B cell (primary cell): ENCODE data around the gene CSRP2. TPM values are rescaled to one million over a fixed set of nuclear protein-coding genes. Genes with fewer than 3 reads are reported as not detected.

Source experiments
- ATAC-seq: fragments of 200-7000 bp; cut with Tn5 transposase; one replicate; pipeline ENCODE4 v1.10.0; 2021; ENCODE audit warnings: low read depth, mild to moderate bottlenecking, moderate number of reproducible peaks, moderate library complexity
- CTCF ChIA-PET: fragments of 350-600 bp; sonication (Branson Sonifier 250); formaldehyde crosslinking; loops from one replicate; lab custom pipeline; 2021; ENCODE audit warnings: antibody characterized with exemption, inconsistent platforms; lab: Charles Lee
- POLR2A ChIA-PET: fragments of 350-600 bp; sonication (Branson Sonifier 250); formaldehyde crosslinking; loops from one replicate; lab custom pipeline; 2021; ENCODE audit warnings: antibody characterized with exemption; lab: Charles Lee
- DNase-seq: peaks from one replicate; pipeline ENCODE4 v3.0.0; 2013
- H2AFZ ChIP-seq: 2 replicates; pipeline ENCODE4 v1.6.1; 2012; ENCODE audit warnings: mild to moderate bottlenecking, low read depth, low read length; ENCODE audit not compliant: insufficient read depth, poor library complexity, severe bottlenecking
- H3K27ac ChIP-seq, 2 donors: 1 replicate in 1 of 2; 2 replicates in 1 of 2; pipeline ENCODE4 v1.5.1; 2012 to 2013; ENCODE audit warnings: low read length in 2 of 2, mild to moderate bottlenecking in 2 of 2, moderate library complexity in 1 of 2
- H3K27me3 ChIP-seq, 4 experiments: fragments of 200-600 bp in 1 of 4; sonication (generic) in 1 of 4; replicated peaks in 1 of 4; 1 replicate in 2 of 4; 2 replicates in 2 of 4; pipeline versions ENCODE4 v1.6.1 to v1.7.0; 2013 to 2016; ENCODE audit warnings: low read length in 3 of 4, mild to moderate bottlenecking in 2 of 4, mixed read lengths in 1 of 4, moderate library complexity in 1 of 4; ENCODE audit not compliant: insufficient read depth in 4 of 4, control insufficient read depth in 3 of 4; ENCODE audit errors: control extremely low read depth in 1 of 4
- H3K36me3 ChIP-seq, 2 experiments: replicated peaks in 1 of 2; 1 replicate in 1 of 2; 2 replicates in 1 of 2; pipeline versions ENCODE4 v1.6.1 to v1.7.1; 2013; ENCODE audit warnings: low read length in 1 of 2; ENCODE audit not compliant: insufficient read depth in 2 of 2, control insufficient read depth in 1 of 2; ENCODE audit errors: control extremely low read depth in 1 of 2, extremely low read depth in 1 of 2
- H3K4me1 ChIP-seq, 2 donors: fragments of 200-600 bp in 1 of 2; sonication (generic) in 1 of 2; 1 replicate in 1 of 2; 2 replicates in 1 of 2; pipeline versions ENCODE4 v1.5.1 to v1.6.1; 2013 to 2017; ENCODE audit warnings: low read length in 2 of 2; ENCODE audit not compliant: control insufficient read depth in 2 of 2, insufficient read depth in 2 of 2
- H3K4me2 ChIP-seq: replicated peaks from 2 replicates; pipeline ENCODE3; 2012; ENCODE audit warnings: mild to moderate bottlenecking, low read depth, low read length; ENCODE audit not compliant: poor library complexity, severe bottlenecking
- H3K4me3 ChIP-seq, 5 experiments: fragments of 200-600 bp in 1 of 5; sonication (generic) in 1 of 5; 1 replicate in 3 of 5; 2 replicates in 2 of 5; pipeline versions ENCODE4 v1.5.1 to v1.7.0; 2011 to 2016; ENCODE audit warnings: low read length in 4 of 5, mild to moderate bottlenecking in 4 of 5, low read depth in 2 of 5, control low read depth in 1 of 5, moderate library complexity in 1 of 5; ENCODE audit not compliant: insufficient read depth in 1 of 5; ENCODE audit errors: control extremely low read depth in 1 of 5, extremely low read depth in 1 of 5
- H3K79me2 ChIP-seq: fragments of 200-600 bp; sonication (generic); one replicate; pipeline ENCODE4 v1.6.0; 2016; ENCODE audit warnings: low read length; ENCODE audit not compliant: control insufficient read depth, insufficient read depth
- H3K9ac ChIP-seq: fragments of 200-600 bp; sonication (generic); 2 replicates; pipeline ENCODE4 v1.6.1; 2017; ENCODE audit warnings: mild to moderate bottlenecking, low read length, moderate library complexity
- H3K9me3 ChIP-seq, 3 donors: one replicate each; pipeline versions ENCODE4 v1.6.1 to v1.7.1; 2013; ENCODE audit warnings: low read length in 2 of 3; ENCODE audit not compliant: control insufficient read depth in 2 of 3, insufficient read depth in 1 of 3; ENCODE audit errors: control extremely low read depth in 1 of 3
- H4K20me1 ChIP-seq: 2 replicates; pipeline ENCODE4 v1.6.0; 2012; ENCODE audit warnings: mild to moderate bottlenecking, low read length; ENCODE audit not compliant: insufficient read depth, control insufficient read depth, poor library complexity, severe bottlenecking
- H3K27ac Mint-ChIP-seq: one replicate; pipeline ENCODE4 v1.8.0; 2021; ENCODE audit warnings: mixed read lengths
- H3K27me3 Mint-ChIP-seq: one replicate; pipeline ENCODE4 v1.8.0; 2021; ENCODE audit warnings: mixed read lengths
- H3K4me1 Mint-ChIP-seq: one replicate; pipeline ENCODE4 v1.8.0; 2021; ENCODE audit warnings: mixed read lengths
- H3K4me3 Mint-ChIP-seq: one replicate; pipeline ENCODE4 v1.8.0; 2021; ENCODE audit warnings: mixed read lengths
- H3K9me3 Mint-ChIP-seq: one replicate; pipeline ENCODE4 v1.8.0; 2022; ENCODE audit warnings: mixed read lengths; ENCODE audit not compliant: insufficient read depth
- CTCF ChIP-seq: fragments of 200-600 bp; IDR thresholded peaks from one replicate; pipeline ENCODE4 v1.8.0; 2022; ENCODE audit warnings: antibody characterized with exemption, mild to moderate bottlenecking
- EZH2 ChIP-seq: IDR thresholded peaks from 2 replicates; pipeline ENCODE4 v1.6.1; 2012; ENCODE audit warnings: borderline replicate concordance, low read depth, mild to moderate bottlenecking, moderate library complexity, low read length; ENCODE audit not compliant: insufficient read depth, poor library complexity, severe bottlenecking
- WGBS: methylation state at CpG from one replicate; pipeline ENCODE4 v1.1.5; 2013; ENCODE audit warnings: missing lambda C conversion rate; ENCODE audit not compliant: insufficient coverage; 5-methylcytosine and 5-hydroxymethylcytosine counted together
- intact Hi-C: fragments of 100-400 bp; cut with micrococcal nuclease; formaldehyde crosslinking; loops from one replicate; pipeline ENCODE4 v1.10.0; 2022
- polyA plus RNA-seq: library from polyadenylated mRNA; depleted of rRNA; stranded (reverse); fragments of >200 nt; gene quantifications from 2 replicates; pipeline ENCODE4 v1.2.3, GENCODE V29; 2012
- total RNA-seq, 2 donors: library from RNA; stranded (reverse); fragments of 120-200 nt in 1 of 2; gene quantifications; 1 replicate in 1 of 2; 2 replicates in 1 of 2; pipeline versions ENCODE4 v1.2.3 to v1.2.4, GENCODE V29; 2013 to 2022

Gene CSRP2
- total and polyA plus RNA-seq, 2 donors (not counting 1 experiment from before 2014, with no cell fraction given): 0.44 TPM; not detected in 1

- Histone ChIP-seq H3K4me1 (no peaks in the 10 kb centered on the region), H3K9ac (no peak overlapping the region), H3K27ac (no peak overlapping the region), H2AFZ (no peak overlapping the region), H3K36me3 (peaks cover 26 to 27% of the 10 kb centered on the region in 2 experiments), H3K79me2 (no peaks in the 10 kb centered on the region), H3K4me2 (no peak overlapping the region), H3K9me3 (peaks cover 0 to 1% (median 0%) of the 10 kb centered on the region in 3 donors), H3K27me3 (no peaks in the 10 kb centered on the region), H3K4me3 (no peak overlapping the region), H4K20me1 (no peaks in the 10 kb centered on the region)
- Mint-ChIP-seq H3K9me3 (no peaks in the 10 kb centered on the region), H3K27me3 (no peaks in the 10 kb centered on the region), H3K4me1 (no peaks in the 10 kb centered on the region), H3K27ac (no peak overlapping the region), H3K4me3 (no peak overlapping the region)
- POLR2A ChIA-PET: no interaction called here
- CTCF ChIA-PET: no interaction called here
- TF ChIP-seq EZH2 (no peak), CTCF (no peak)
- WGBS: no CpG with 5 or more reads among the region's 1 CpG
- DNase-seq (no peak), ATAC-seq (no peak)
- intact Hi-C loops: no loop called here
These were observed 26.7 kb downstream of the CSRP2 start for GRCh38 chr12:76852106-76852505.

GRCh38 chr12:76848132-76848531 lies 30.7 kb downstream of the CSRP2 start:
- ChIA-PET CTCF (no interaction called here), POLR2A (no interaction called here)
- Mint-ChIP-seq H3K4me3 (no peak overlapping the region), H3K27ac (no peak overlapping the region), H3K4me1 (no peaks in the 10 kb centered on the region), H3K27me3 (no peaks in the 10 kb centered on the region), H3K9me3 (no peaks in the 10 kb centered on the region)
- Histone ChIP-seq H3K4me1 (no peaks in the 10 kb centered on the region), H3K27ac (no peak overlapping the region), H3K9ac (no peak overlapping the region), H3K9me3 (no peaks in the 10 kb centered on the region), H3K4me3 (no peak overlapping the region), H2AFZ (no peak overlapping the region), H3K4me2 (no peak overlapping the region), H4K20me1 (no peaks in the 10 kb centered on the region), H3K27me3 (no peaks in the 10 kb centered on the region), H3K36me3 (peaks cover 23 to 49% of the 10 kb centered on the region in 2 experiments), H3K79me2 (no peaks in the 10 kb centered on the region)
- ATAC-seq (no peak), DNase-seq (no peak)
- WGBS: 100% methylated on average over 1 of the region's 2 CpGs
- intact Hi-C loops: no loop called here
- TF ChIP-seq CTCF (no peak), EZH2 (no peak)
